Measurements from ENCODE around the gene TRMT5. TPM values are rescaled to one million over a fixed set of nuclear protein-coding genes. Genes with fewer than 3 reads are reported as not detected.

Gene TRMT5
- total and polyA plus RNA-seq, 9 of the 15 experiments (the other 6 are each of a cell fraction or from before 2014, with no cell fraction given): 8.4 to 20.0 (median 15.1) TPM

- no peak for TF ChIP-seq FOS (IDR thresholded peaks at IDR 0.05; ENCODE audit: extremely low read depth, insufficient read length)
- no peak for TF ChIP-seq TFAM (CRISPR knock-in tag; conservative IDR thresholded peaks at IDR 0.05)
- no peak for TF ChIP-seq ZSCAN32 (CRISPR knock-in tag; IDR thresholded peaks at IDR 0.05)
- no peak for TF ChIP-seq CLOCK (CRISPR knock-in tag; IDR thresholded peaks at IDR 0.05; ENCODE audit: borderline replicate concordance)
- no peak for TF ChIP-seq SP1 (CRISPR knock-in tag; IDR thresholded peaks at IDR 0.05)
- no peak for TF ChIP-seq FOXO4 (CRISPR knock-in tag; IDR thresholded peaks at IDR 0.05)
- no peak for TF ChIP-seq ZNF436 (CRISPR knock-in tag; IDR thresholded peaks at IDR 0.05)
- no peak for TF ChIP-seq ZNF507 (tag; conservative IDR thresholded peaks at IDR 0.05)
- no peak for TF ChIP-seq ZNF75A (CRISPR knock-in tag; IDR thresholded peaks at IDR 0.05)
- TF ChIP-seq ZNF395 (CRISPR knock-in tag; IDR thresholded peaks at IDR 0.05): no peak
- no peak for TF ChIP-seq NR3C1 (CRISPR knock-in tag; IDR thresholded peaks at IDR 0.05)
- TF ChIP-seq BRD9 (IDR thresholded peaks at IDR 0.05; ENCODE audit: low read depth, partially characterized antibody): no peak
- TF ChIP-seq, protein P1, sequence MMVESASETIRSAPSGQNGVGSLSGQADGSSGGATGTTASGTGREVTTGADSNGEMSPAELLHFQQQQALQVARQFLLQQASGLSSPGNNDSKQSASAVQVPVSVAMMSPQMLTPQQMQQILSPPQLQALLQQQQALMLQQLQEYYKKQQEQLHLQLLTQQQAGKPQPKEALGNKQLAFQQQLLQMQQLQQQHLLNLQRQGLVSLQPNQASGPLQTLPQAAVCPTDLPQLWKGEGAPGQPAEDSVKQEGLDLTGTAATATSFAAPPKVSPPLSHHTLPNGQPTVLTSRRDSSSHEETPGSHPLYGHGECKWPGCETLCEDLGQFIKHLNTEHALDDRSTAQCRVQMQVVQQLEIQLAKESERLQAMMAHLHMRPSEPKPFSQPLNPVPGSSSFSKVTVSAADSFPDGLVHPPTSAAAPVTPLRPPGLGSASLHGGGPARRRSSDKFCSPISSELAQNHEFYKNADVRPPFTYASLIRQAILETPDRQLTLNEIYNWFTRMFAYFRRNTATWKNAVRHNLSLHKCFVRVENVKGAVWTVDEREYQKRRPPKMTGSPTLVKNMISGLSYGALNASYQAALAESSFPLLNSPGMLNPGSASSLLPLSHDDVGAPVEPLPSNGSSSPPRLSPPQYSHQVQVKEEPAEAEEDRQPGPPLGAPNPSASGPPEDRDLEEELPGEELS (CRISPR knock-in tag; IDR thresholded peaks at IDR 0.05; ENCODE audit: borderline replicate concordance): no peak
- peak; percentile 50; the same call in 1 of the 2 replicates for TF ChIP-seq DEAF1 (CRISPR knock-in tag; IDR thresholded peaks at IDR 0.05)
- TF ChIP-seq HBP1 (CRISPR knock-in tag; IDR thresholded peaks at IDR 0.05): no peak
Measured at GRCh38 chr14:61025251-61026223, 44.7 kb upstream of the TRMT5 start (continued).
